Stomach (tissue), 9 donors: ENCODE results near the gene NPHP4. TPM values are rescaled to one million over a fixed set of nuclear protein-coding genes. Genes with fewer than 3 reads are reported as not detected.

Source experiments
- DNase-seq, 2 donors: peaks; one replicate each; pipeline versions ENCODE4 v3.0.0 to v3.0.0-alpha.2; 2013 to 2019
- H3K27ac ChIP-seq, 5 donors: fragments of 200-600 bp in 4 of 5; sonication (generic) in 4 of 5; one replicate each; pipeline ENCODE4 v1.5.1; 2013 to 2019; ENCODE audit warnings: mild to moderate bottlenecking in 1 of 5, moderate library complexity in 1 of 5
- H3K27me3 ChIP-seq, 3 donors: fragments of 200-600 bp; sonication (generic); one replicate each; pipeline ENCODE4 v1.5.1; 2017 to 2019; ENCODE audit warnings: mixed run types in 1 of 3
- H3K36me3 ChIP-seq, 4 donors: fragments of 200-600 bp; sonication (generic); 1 replicate in 3 of 4; 2 replicates in 1 of 4; pipeline ENCODE4 v1.5.1; 2016 to 2019
- H3K4me1 ChIP-seq, 4 donors: fragments of 200-600 bp; sonication (generic); one replicate each; pipeline ENCODE4 v1.5.1; 2016 to 2019
- H3K4me3 ChIP-seq, 4 donors: fragments of 200-600 bp; sonication (generic) in 3 of 4; one replicate each; pipeline ENCODE4 v1.5.1; 2016 to 2019; ENCODE audit warnings: mild to moderate bottlenecking in 1 of 4
- H3K9me3 ChIP-seq, 4 donors: fragments of 200-600 bp; sonication (generic); one replicate each; pipeline ENCODE4 v1.5.1; 2016 to 2019
- CTCF ChIP-seq, 7 experiments: fragments of 450-650 bp in 4 of 7; fragments of 200-600 bp in 3 of 7; sonication (generic) in 3 of 7; IDR thresholded peaks; one replicate each; pipeline ENCODE4 v1.5.1; 2016 to 2019; ENCODE audit warnings: antibody characterized with exemption in 7 of 7, control low read depth in 2 of 7, mild to moderate bottlenecking in 1 of 7
- EP300 ChIP-seq: sonication (generic); formaldehyde crosslinking; IDR thresholded peaks from one replicate; pipeline ENCODE4 v1.6.1; 2017; ENCODE audit warnings: antibody characterized with exemption
- POLR2A ChIP-seq, 4 donors: fragments of 450-650 bp; IDR thresholded peaks; one replicate each; pipeline ENCODE4 v1.6.1; 2016; ENCODE audit warnings: antibody characterized with exemption in 4 of 4, control low read depth in 2 of 4, mild to moderate bottlenecking in 1 of 4, moderate library complexity in 1 of 4
- POLR2AphosphoS5 ChIP-seq, 3 donors: sonication (generic); formaldehyde crosslinking; IDR thresholded peaks; one replicate each; pipeline ENCODE4 v1.6.1; 2016; ENCODE audit warnings: antibody characterized with exemption in 3 of 3
- WGBS, 5 donors: extraction: QIAGEN DNeasy Blood & Tissue Kit in 3 of 5; methylation state at CpG; one replicate each; pipeline versions ENCODE4 v1.1.5 to v1.1.7; 2013 to 2018; 5-methylcytosine and 5-hydroxymethylcytosine counted together
- intact Hi-C: fragments of 100-400 bp; cut with DNase I; formaldehyde crosslinking; loops from one replicate; pipeline ENCODE4 v1.15.1; 2023; ENCODE audit warnings: low total_unique reads
- polyA plus RNA-seq, 3 donors: library from polyadenylated mRNA; stranded (reverse); fragments of 200-250 nt; gene quantifications; one replicate each; pipeline ENCODE4 v1.2.3, GENCODE V29; 2013
- total RNA-seq, 5 donors: library from RNA; depleted of rRNA; stranded (reverse); fragments of >200 nt; gene quantifications; one replicate each; pipeline versions ENCODE4 v1.1.0 to v1.2.3, GENCODE V29; 2014 to 2016
- donor health status: healthy with polysubstance abuse.
- donor health status: Bipolar disorder and iron deficiency.
- donor health status: healthy.

The NPHP4 gene
- total and polyA plus RNA-seq, 8 donors = 1.9 to 29.7 (median 7.3) TPM

- Histone ChIP-seq H3K27ac (no peak overlapping the region), H3K4me3 (no peak overlapping the region), H3K36me3 (peaks cover 0 to 100% (median 82%) of the 10 kb centered on the region in 4 donors), H3K9me3 (peaks cover 0 to 12% (median 4%) of the 10 kb centered on the region in 4 donors), H3K27me3 (no peaks in the 10 kb centered on the region), H3K4me1 (no peaks in the 10 kb centered on the region)
- no peak for DNase-seq
- WGBS, 5 donors = 88 to 91% (median 91%) methylated on average over 22 of the region's 22 CpGs
- intact Hi-C loops = no loop called here
- TF ChIP-seq POLR2A (IDR thresholded peaks at IDR 0.05) = no peak
- TF ChIP-seq POLR2AphosphoS5 (IDR thresholded peaks at IDR 0.05) = no peak
- TF ChIP-seq EP300 = no peak
- TF ChIP-seq CTCF (IDR thresholded peaks at IDR 0.05) = no peak
Measured at GRCh38 chr1:5877001-5877400, 115.2 kb downstream of the NPHP4 start.

DNA sequence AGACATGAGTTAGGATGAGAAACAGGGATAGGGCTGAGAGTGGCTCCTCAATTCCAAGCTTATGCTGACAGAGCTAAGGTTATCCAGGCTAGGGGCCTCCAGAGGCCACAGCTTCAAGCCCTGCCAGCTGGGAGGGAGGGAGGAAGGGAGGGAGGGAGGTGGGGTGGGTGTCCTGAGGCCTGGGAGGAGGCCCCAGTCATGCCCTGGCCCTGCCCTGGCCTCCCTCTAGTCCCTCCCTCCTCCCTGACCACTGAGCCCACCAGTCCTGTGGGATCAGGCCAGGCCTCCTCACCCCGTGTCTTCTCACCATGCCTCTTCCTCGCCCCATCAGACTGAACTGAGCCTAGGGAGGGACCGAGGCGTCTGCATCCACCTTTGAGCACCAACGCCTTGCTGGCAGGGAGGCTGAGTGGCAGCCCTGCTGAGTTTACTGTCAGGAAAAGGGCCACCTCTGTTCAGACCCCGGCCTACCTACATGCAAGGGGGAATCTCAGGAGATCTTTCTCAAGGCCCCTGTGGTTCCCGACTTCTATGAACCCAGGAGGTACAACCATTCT is 116.1 kb downstream of the NPHP4 start:
- DNase-seq = no peak
- H3K36me3 ChIP-seq = peaks cover 0 to 100% (median 87%) of the 10 kb centered on the region in 4 donors
- TF ChIP-seq POLR2A (IDR thresholded peaks at IDR 0.05) (no peak), CTCF (IDR thresholded peaks at IDR 0.05) (no peak), EP300 (no peak), POLR2AphosphoS5 (IDR thresholded peaks at IDR 0.05) (no peak)

GRCh38 chr1:5875345-5875910 is 116.8 kb downstream of the NPHP4 start:
- 90 to 96% (median 95%) methylated on average over 8 to 15 of the region's 15 CpGs for WGBS, 5 donors
- TF ChIP-seq EP300 = no peak
- TF ChIP-seq POLR2AphosphoS5 (IDR thresholded peaks at IDR 0.05) = no peak
- no peak for TF ChIP-seq POLR2A (IDR thresholded peaks at IDR 0.05)
- TF ChIP-seq CTCF (IDR thresholded peaks at IDR 0.05) = no peak
- H3K4me3 ChIP-seq = no peak overlapping the region
- no peaks in the 10 kb centered on the region for H3K27me3 ChIP-seq
- H3K36me3 ChIP-seq = peaks cover 0 to 100% (median 93%) of the 10 kb centered on the region in 4 donors
- H3K27ac ChIP-seq = no peak overlapping the region
- no peaks in the 10 kb centered on the region for H3K4me1 ChIP-seq
- no peak for DNase-seq
- peaks cover 0 to 12% (median 4%) of the 10 kb centered on the region in 4 donors for H3K9me3 ChIP-seq
- intact Hi-C loops = no loop called here

More for the DNA sequence above, 116.1 kb downstream of the NPHP4 start:
- peaks cover 0 to 12% (median 4%) of the 10 kb centered on the region in 4 donors for H3K9me3 ChIP-seq
- no peak overlapping the region for H3K4me3 ChIP-seq
- no peak overlapping the region for H3K27ac ChIP-seq
- H3K27me3 ChIP-seq = no peaks in the 10 kb centered on the region
- H3K4me1 ChIP-seq = no peaks in the 10 kb centered on the region
- WGBS, 5 donors = 86 to 97% (median 93%) methylated on average over 7 of the region's 7 CpGs
- intact Hi-C loops = no loop called here

- Histone ChIP-seq H3K4me3 (no peak overlapping the region), H3K36me3 (peaks cover 0 to 100% (median 85%) of the 10 kb centered on the region in 4 donors), H3K27me3 (no peaks in the 10 kb centered on the region), H3K4me1 (no peaks in the 10 kb centered on the region), H3K27ac (no peak overlapping the region), H3K9me3 (peaks cover 0 to 6% (median 2%) of the 10 kb centered on the region in 4 donors)
- DNase-seq = no peak
- TF ChIP-seq POLR2AphosphoS5 (IDR thresholded peaks at IDR 0.05) = no peak
- no peak for TF ChIP-seq CTCF (IDR thresholded peaks at IDR 0.05)
- no peak for TF ChIP-seq POLR2A (IDR thresholded peaks at IDR 0.05)
- TF ChIP-seq EP300 = no peak
- intact Hi-C loops = no loop called here
- 95 to 97% (median 96%) methylated on average over 29 to 41 of the region's 41 CpGs for WGBS, 5 donors
Measured at GRCh38 chr1:5874416-5875110, 117.7 kb downstream of the NPHP4 start.
